ENCODE data around the gene CHMP6. TPM values are rescaled to one million over a fixed set of nuclear protein-coding genes. Genes with fewer than 3 reads are reported as not detected.

The CHMP6 gene
- total and polyA plus RNA-seq, 9 of the 15 experiments (the other 6 are each of a cell fraction or from before 2014, with no cell fraction given): 0.25 to 30.4 (median 13.4) TPM

DNA sequence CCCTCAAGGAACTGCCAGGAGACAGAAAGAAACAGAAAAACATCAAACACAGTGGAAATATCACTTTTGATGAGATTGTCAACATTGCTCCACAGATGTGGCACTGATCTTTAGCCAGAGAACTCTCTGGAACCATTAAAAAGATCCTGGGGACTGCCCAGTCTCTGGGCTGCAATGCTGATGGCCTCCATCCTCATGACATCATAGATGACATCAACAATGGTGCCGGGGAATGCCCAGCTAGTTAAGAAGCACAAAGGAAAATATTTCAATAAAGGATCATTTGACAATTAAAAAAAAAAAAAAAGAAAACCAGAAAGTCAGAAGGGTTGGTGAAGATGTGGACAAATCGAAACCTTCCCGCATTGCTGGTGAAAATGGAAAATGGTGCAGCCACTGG lies 14.9 kb upstream of the CHMP6 start (continued):
- no peak for TF ChIP-seq MNT (conservative IDR thresholded peaks at IDR 0.05)
- TF ChIP-seq ZBTB2 (IDR thresholded peaks at IDR 0.05): no peak
- no peak for TF ChIP-seq PML (IDR thresholded peaks at IDR 0.05; ENCODE audit: low read length)

- H3K4me2 ChIP-seq (ENCODE audit: insufficient read depth, low read length): no peak overlapping the region
- ATAC-seq (no peak), DNase-seq (ENCODE audit: extremely low read depth in 1 of 4, low spot score in 3 of 4) (no peak), FAIRE-seq (no peak)
- no peaks in the 10 kb centered on the region for H3K9me1 ChIP-seq (ENCODE audit: control insufficient read depth, insufficient read depth, low read length)
- 0 out of 2 replicates have a peak, but pooled peaks cover 4% of the 10 kb centered on the region for H4K20me1 ChIP-seq (replicated peaks; ENCODE audit: control insufficient read depth, insufficient read depth, low read length)
- no TSS peak for BruUV-seq (replicated peaks)
- in situ Hi-C loops (cut with MboI) (no loop called here), intact Hi-C loops (cut with micrococcal nuclease) (no loop called here)
- no peaks in the 10 kb centered on the region for H3K36me3 ChIP-seq (ENCODE audit: control insufficient read depth, insufficient read depth, low read length)
- H3K4me3 ChIP-seq: no peak overlapping the region
- H3K4me1 ChIP-seq (replicated peaks in 1 of 2; ENCODE audit: control insufficient read depth in 2 of 2, insufficient read depth in 2 of 2, low read length in 2 of 2): peaks cover 0 to 31% of the 10 kb centered on the region in 2 experiments; a peak in 3 of 5 replicates
- no peak overlapping the region for H2AFZ ChIP-seq (ENCODE audit: low read depth, low read length)
- WGBS (ENCODE audit: insufficient coverage, low coverage, missing lambda C conversion rate): 22% methylated on average over 4 of the region's 4 CpGs
- no peaks in the 10 kb centered on the region for H3K79me2 ChIP-seq (ENCODE audit: control insufficient read depth, insufficient read depth, low read length)
- ChIA-PET CTCF (ENCODE audit: low intra/inter-chr PET ratio) (no interaction called here), POLR2A (interaction anchor here (0.6 kb wide), 1 partner anchor 8 kb away, joined by 3 read pairs; no protein-coding TSS in a partner anchor)
- no peak overlapping the region for H3K27ac ChIP-seq (ENCODE audit: extremely low read depth, low read depth, low read length)
- H3K9me3 ChIP-seq (replicated peaks; ENCODE audit: control insufficient read depth, insufficient read depth, low read depth, low read length): no peaks in the 10 kb centered on the region
- no peak overlapping the region for H3K9ac ChIP-seq (ENCODE audit: insufficient read depth in 1 of 2, low read depth in 2 of 2, low read length in 2 of 2)
- peaks cover 9 to 14% of the 10 kb centered on the region in 2 experiments; a peak in 4 of 5 replicates for H3K27me3 ChIP-seq (ENCODE audit: control insufficient read depth in 2 of 2, insufficient read depth in 2 of 2, low read length in 2 of 2)
- TF ChIP-seq ZNF146 (CRISPR knock-in tag; IDR thresholded peaks at IDR 0.05; ENCODE audit: unreplicated experiment) (peak; percentile 99), ZNF24 (IDR thresholded peaks at IDR 0.05) (peak; percentile 67), RBM25 (IDR thresholded peaks at IDR 0.05; ENCODE audit: low read depth, low read length, severe bottlenecking) (peak; percentile 79), BCOR (IDR thresholded peaks at IDR 0.05) (peak; percentile 71), KDM1A (IDR thresholded peaks at IDR 0.05) (0 out of 4 replicates have a peak, but pooled peaks have one; percentile 19 to 21)
Measured at GRCh38 chr17:80977172-80977571, 14.5 kb upstream of the CHMP6 start.
